HepG2 (cell line): Measurements from ENCODE around the gene GKN1. TPM values are rescaled to one million over a fixed set of nuclear protein-coding genes. Genes with fewer than 3 reads are reported as not detected.

Experiments used
- ATAC-seq: fragments of 200-7000 bp; cut with Tn5 transposase; 3 replicates; pipeline ENCODE4 v1.9.1; 2020; ENCODE audit warnings: mild to moderate bottlenecking, moderate library complexity
- BruUV-seq: library from RNA; stranded (reverse); fragments of 400-500 nt; replicated peaks from 2 replicates; lab custom pipeline; 2021; lab: Mats Ljungman, UMichigan
- CTCF ChIA-PET: fragments of 300-600 bp; formaldehyde crosslinking; extraction: SDS; loops from one replicate; lab custom pipeline; 2021; ENCODE audit warnings: low total read pairs, inconsistent platforms, low intra/inter-chr PET ratio; lab: Yijun Ruan, JAX
- POLR2A ChIA-PET: fragments of 350-600 bp; sonication (Branson Sonifier 250); formaldehyde crosslinking; loops from one replicate; lab custom pipeline; 2020; ENCODE audit warnings: antibody characterized with exemption, inconsistent platforms; lab: Yijun Ruan, JAX
- DNase-seq: peaks from one replicate; pipeline ENCODE4 v3.0.0-alpha.2; 2015; ENCODE audit warnings: low spot score
- FAIRE-seq: peaks from 3 replicates; lab custom pipeline; 2011; peaks lifted over from hg19 to GRCh38; lab: Jason Lieb, UNC
- H2AFZ ChIP-seq: one replicate; pipeline ENCODE4 v1.6.1; 2011; ENCODE audit warnings: low read length, inconsistent platforms
- H3K27ac ChIP-seq: fragments of 300-600 bp; 3 replicates; pipeline ENCODE4 v1.8.0; 2011; ENCODE audit warnings: mixed run types, mild to moderate bottlenecking, mixed read lengths, low read length, inconsistent platforms; ENCODE audit not compliant: insufficient read depth; ENCODE audit errors: extremely low read length
- H3K27me3 ChIP-seq, 2 experiments: fragments of 200-600 bp in 1 of 2; 2 replicates in 1 of 2; 3 replicates in 1 of 2; pipeline versions ENCODE4 v1.6.0 to v1.8.0; 2011; ENCODE audit warnings: low read length in 2 of 2, mild to moderate bottlenecking in 2 of 2, moderate library complexity in 2 of 2, inconsistent platforms in 1 of 2; ENCODE audit not compliant: insufficient read depth in 2 of 2, control insufficient read depth in 1 of 2
- H3K36me3 ChIP-seq, 2 experiments: fragments of 200-600 bp in 1 of 2; replicated peaks in 1 of 2; 2 replicates in 1 of 2; 3 replicates in 1 of 2; pipeline versions ENCODE4 v1.5.1 to v1.8.0; 2011; ENCODE audit warnings: low read length in 2 of 2, inconsistent platforms in 1 of 2; ENCODE audit not compliant: insufficient read depth in 2 of 2, control insufficient read depth in 1 of 2
- H3K4me1 ChIP-seq: 2 replicates; pipeline ENCODE4 v1.5.1; 2012; ENCODE audit warnings: low read length, inconsistent platforms; ENCODE audit not compliant: insufficient read depth
- H3K4me2 ChIP-seq: 2 replicates; pipeline ENCODE4 v1.6.0; 2011; ENCODE audit warnings: low read depth, low read length, inconsistent platforms
- H3K4me3 ChIP-seq, 3 experiments: fragments of 200-600 bp in 1 of 3; sonication (generic), shearing (Covaris generic) in 1 of 3; replicated peaks in 1 of 3; 2 replicates each; pipeline ENCODE4 v1.5.1; 2011 to 2016; ENCODE audit warnings: low read length in 3 of 3, inconsistent platforms in 2 of 3, low read depth in 2 of 3, mild to moderate bottlenecking in 2 of 3, control low read depth in 1 of 3, mixed read lengths in 1 of 3; ENCODE audit not compliant: insufficient read depth in 1 of 3
- H3K79me2 ChIP-seq: one replicate; pipeline ENCODE4 v1.6.1; 2011; ENCODE audit warnings: low read length, inconsistent platforms; ENCODE audit not compliant: insufficient read depth
- H3K9ac ChIP-seq: 2 replicates; pipeline ENCODE4 v1.6.0; 2011; ENCODE audit warnings: mild to moderate bottlenecking, low read depth, low read length, inconsistent platforms; ENCODE audit not compliant: insufficient read depth
- H3K9me3 ChIP-seq: 2 replicates; pipeline ENCODE4 v1.5.1; 2012; ENCODE audit warnings: mild to moderate bottlenecking, low read length
- H4K20me1 ChIP-seq: 2 replicates; pipeline ENCODE4 v1.6.0; 2011; ENCODE audit warnings: inconsistent platforms, mild to moderate bottlenecking, low read length, moderate library complexity; ENCODE audit not compliant: insufficient read depth
- CEBPB ChIP-seq: IDR thresholded peaks from 2 replicates; pipeline ENCODE4 v1.6.1; 2011; ENCODE audit warnings: low read depth, low read length, improper control_type of control experiment, borderline replicate concordance
- ETS1 ChIP-seq: sonication (generic); formaldehyde crosslinking; IDR thresholded peaks from 2 replicates; pipeline ENCODE4 v1.4.0; 2020; ENCODE audit warnings: missing genetic modification reagents
- FOXA3 ChIP-seq: IDR thresholded peaks from 2 replicates; pipeline ENCODE4 v1.6.1; 2016; ENCODE audit warnings: missing genetic modification reagents, missing compliant biosample characterization
- ISX ChIP-seq: sonication (generic); formaldehyde crosslinking; conservative IDR thresholded peaks from 2 replicates; pipeline ENCODE4 v1.5.0; 2020; ENCODE audit warnings: missing genetic modification reagents
- MLLT10 ChIP-seq: sonication (generic); formaldehyde crosslinking; IDR thresholded peaks from 2 replicates; pipeline ENCODE4 v1.4.0; 2020; ENCODE audit warnings: missing genetic modification reagents
- NCOR1 ChIP-seq: fragments of 200-600 bp; sonication (generic); IDR thresholded peaks from 2 replicates; pipeline ENCODE4 v1.7.0; 2017; ENCODE audit warnings: antibody characterized with exemption, low read length, borderline replicate concordance
- NR2C2 ChIP-seq: sonication (generic); formaldehyde crosslinking; IDR thresholded peaks from 2 replicates; pipeline ENCODE4 v1.4.0; 2020; ENCODE audit warnings: missing genetic modification reagents, mild to moderate bottlenecking, moderate library complexity, borderline replicate concordance
- NR2F6 ChIP-seq, 2 experiments: IDR thresholded peaks; 2 replicates each; pipeline ENCODE4 v1.6.1; 2016; ENCODE audit warnings: antibody characterized with exemption in 1 of 2, mild to moderate bottlenecking in 1 of 2
- ONECUT2 ChIP-seq: sonication (generic); formaldehyde crosslinking; IDR thresholded peaks from 2 replicates; pipeline ENCODE4 v1.4.0; 2020; ENCODE audit warnings: missing genetic modification reagents
- PPARG ChIP-seq: conservative IDR thresholded peaks from 2 replicates; pipeline ENCODE4 v1.6.1; 2016; ENCODE audit warnings: missing biosample characterization, missing genetic modification reagents
- RFX1 ChIP-seq: fragments of 450-650 bp; IDR thresholded peaks from 2 replicates; pipeline ENCODE4 v1.6.1; 2017
- SNAI1 ChIP-seq: sonication (generic); formaldehyde crosslinking; IDR thresholded peaks from 2 replicates; pipeline ENCODE4 v1.5.0; 2020; ENCODE audit warnings: mild to moderate bottlenecking, missing genetic modification reagents, borderline replicate concordance
- TOPORS ChIP-seq: sonication (generic); formaldehyde crosslinking; IDR thresholded peaks from 2 replicates; pipeline ENCODE4 v1.8.0; 2023; ENCODE audit warnings: mild to moderate bottlenecking, missing genetic modification reagents
- YEATS4 ChIP-seq: sonication (generic); formaldehyde crosslinking; IDR thresholded peaks from 2 replicates; pipeline ENCODE4 v1.4.0; 2020; ENCODE audit warnings: missing genetic modification reagents, borderline replicate concordance
- ZBTB7B ChIP-seq: sonication (generic); formaldehyde crosslinking; IDR thresholded peaks from 2 replicates; pipeline ENCODE4 v1.4.0; 2020; ENCODE audit warnings: missing genetic modification reagents
- ZFP90 ChIP-seq: sonication (generic); formaldehyde crosslinking; IDR thresholded peaks from 2 replicates; pipeline ENCODE4 v1.8.0; 2022; ENCODE audit warnings: missing genetic modification reagents, mild to moderate bottlenecking, inconsistent platforms, borderline replicate concordance
- ZMYM2 ChIP-seq: sonication (generic); formaldehyde crosslinking; IDR thresholded peaks from 2 replicates; pipeline ENCODE4 v1.8.0; 2022; ENCODE audit warnings: mild to moderate bottlenecking, missing genetic modification reagents
- ZSCAN30 ChIP-seq: sonication (generic); formaldehyde crosslinking; IDR thresholded peaks from 2 replicates; pipeline ENCODE4 v1.5.0; 2020; ENCODE audit warnings: mild to moderate bottlenecking, missing genetic modification reagents
- WGBS: methylation state at CpG from one replicate; pipeline ENCODE4 v1.1.6; 2017; ENCODE audit warnings: low lambda C conversion rate; 5-methylcytosine and 5-hydroxymethylcytosine counted together
- in situ Hi-C: cut with HindIII; loops from 2 replicates; pipeline ENCODE4 v1.10.0; 2017; ENCODE audit warnings: low pct_unique_long_range_greater_than_20kb; ENCODE audit not compliant: extremely low pct_ligation_motif_present
- intact Hi-C: fragments of 100-400 bp; cut with micrococcal nuclease; formaldehyde crosslinking; loops from one replicate; pipeline ENCODE4 v1.10.0; 2022; ENCODE audit not compliant: unreplicated experiment
- polyA plus RNA-seq, 8 experiments: library from polyadenylated mRNA; depleted of rRNA in 3 of 8; stranded (reverse) in 7 of 8; unstranded in 1 of 8; fragments of >200 nt; fragmentation: Illumina TruSeq in 4 of 8; extraction: Trizol in 4 of 8; gene quantifications; 2 replicates each; pipeline versions ENCODE4 v1.2.1 to v1.2.3, GENCODE V29; 2011 to 2016; ENCODE audit warnings: low read depth in 4 of 8, missing spikeins in 1 of 8, mixed read lengths in 1 of 8; ENCODE audit not compliant: insufficient read depth in 1 of 8
- total RNA-seq, 5 experiments: library from RNA; depleted of rRNA; stranded (reverse); fragments of >200 nt; fragmentation: Illumina TruSeq; extraction: Trizol; gene quantifications; 2 replicates each; pipeline ENCODE4 v1.2.3, GENCODE V29; 2016; ENCODE audit warnings: low read depth in 1 of 5
- TF ChIP-seq, protein P1 (sequence below): sonication (generic); formaldehyde crosslinking; IDR thresholded peaks from 2 replicates; pipeline ENCODE4 v1.5.1; 2020; ENCODE audit warnings: missing genetic modification reagents, mild to moderate bottlenecking, borderline replicate concordance
- TF ChIP-seq, protein P2 (sequence below): sonication (generic); formaldehyde crosslinking; IDR thresholded peaks from 2 replicates; pipeline ENCODE4 v1.5.0; 2020; ENCODE audit warnings: mild to moderate bottlenecking, missing genetic modification reagents
- TF ChIP-seq, protein P3 (sequence below): IDR thresholded peaks from 2 replicates; pipeline ENCODE4 v1.6.1; 2012; ENCODE audit warnings: low read depth, low read length, improper control_type of control experiment

GKN1 gene
- total and polyA plus RNA-seq, 2 of the 13 experiments (the other 11 are each of a cell fraction or from before 2014, with no cell fraction given), result not detected

- Histone ChIP-seq H3K4me3 (no peak overlapping the region), H4K20me1 (no peaks in the 10 kb centered on the region), H3K4me2 (no peak overlapping the region), H3K27me3 (peaks cover 0 to 11% of the 10 kb centered on the region in 2 experiments; a peak in 3 of 5 replicates), H3K36me3 (no peaks in the 10 kb centered on the region), H3K9me3 (no peaks in the 10 kb centered on the region), H3K9ac (no peak overlapping the region), H2AFZ (no peak overlapping the region), H3K27ac (no peak overlapping the region), H3K4me1 (no peaks in the 10 kb centered on the region), H3K79me2 (no peaks in the 10 kb centered on the region)
- FAIRE-seq, result no peak
- intact Hi-C loops (no loop called here), in situ Hi-C loops (no loop called here)
- no peak for DNase-seq
- ChIA-PET POLR2A (no interaction called here), CTCF (no interaction called here)
- peak; percentile 59 for ATAC-seq
- WGBS, result 9% methylated on average over 4 of the region's 4 CpGs
- no TSS peak for BruUV-seq
- TF ChIP-seq, protein P1, sequence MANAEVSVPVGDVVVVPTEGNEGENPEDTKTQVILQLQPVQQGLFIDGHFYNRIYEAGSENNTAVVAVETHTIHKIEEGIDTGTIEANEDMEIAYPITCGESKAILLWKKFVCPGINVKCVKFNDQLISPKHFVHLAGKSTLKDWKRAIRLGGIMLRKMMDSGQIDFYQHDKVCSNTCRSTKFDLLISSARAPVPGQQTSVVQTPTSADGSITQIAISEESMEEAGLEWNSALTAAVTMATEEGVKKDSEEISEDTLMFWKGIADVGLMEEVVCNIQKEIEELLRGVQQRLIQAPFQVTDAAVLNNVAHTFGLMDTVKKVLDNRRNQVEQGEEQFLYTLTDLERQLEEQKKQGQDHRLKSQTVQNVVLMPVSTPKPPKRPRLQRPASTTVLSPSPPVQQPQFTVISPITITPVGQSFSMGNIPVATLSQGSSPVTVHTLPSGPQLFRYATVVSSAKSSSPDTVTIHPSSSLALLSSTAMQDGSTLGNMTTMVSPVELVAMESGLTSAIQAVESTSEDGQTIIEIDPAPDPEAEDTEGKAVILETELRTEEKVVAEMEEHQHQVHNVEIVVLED (CRISPR knock-in tag), result no peak
- no peak for TF ChIP-seq ZSCAN30 (CRISPR knock-in tag)
- no peak for TF ChIP-seq NCOR1
- no peak for TF ChIP-seq FOXA3 (CRISPR knock-in tag)
- TF ChIP-seq NR2C2 (CRISPR knock-in tag), result no peak
- no peak for TF ChIP-seq YEATS4 (CRISPR knock-in tag)
- TF ChIP-seq RFX1, result no peak
- no peak for TF ChIP-seq CEBPB
- no peak for TF ChIP-seq NR2F6 (IDR thresholded peaks at IDR 0.05)
- TF ChIP-seq NR2F6 (CRISPR knock-in tag; IDR thresholded peaks at IDR 0.05), result no peak
- no peak for TF ChIP-seq SNAI1
- peak; percentile 81; the same call in 1 of the 2 replicates for TF ChIP-seq ONECUT2 (CRISPR knock-in tag)
- no peak for TF ChIP-seq PPARG (CRISPR knock-in tag)
- no peak for TF ChIP-seq ETS1 (CRISPR knock-in tag)
- TF ChIP-seq ZBTB7B (CRISPR knock-in tag), result no peak
- no peak for TF ChIP-seq MLLT10 (CRISPR knock-in tag)
- no peak for TF ChIP-seq ZFP90
- TF ChIP-seq, protein P2, sequence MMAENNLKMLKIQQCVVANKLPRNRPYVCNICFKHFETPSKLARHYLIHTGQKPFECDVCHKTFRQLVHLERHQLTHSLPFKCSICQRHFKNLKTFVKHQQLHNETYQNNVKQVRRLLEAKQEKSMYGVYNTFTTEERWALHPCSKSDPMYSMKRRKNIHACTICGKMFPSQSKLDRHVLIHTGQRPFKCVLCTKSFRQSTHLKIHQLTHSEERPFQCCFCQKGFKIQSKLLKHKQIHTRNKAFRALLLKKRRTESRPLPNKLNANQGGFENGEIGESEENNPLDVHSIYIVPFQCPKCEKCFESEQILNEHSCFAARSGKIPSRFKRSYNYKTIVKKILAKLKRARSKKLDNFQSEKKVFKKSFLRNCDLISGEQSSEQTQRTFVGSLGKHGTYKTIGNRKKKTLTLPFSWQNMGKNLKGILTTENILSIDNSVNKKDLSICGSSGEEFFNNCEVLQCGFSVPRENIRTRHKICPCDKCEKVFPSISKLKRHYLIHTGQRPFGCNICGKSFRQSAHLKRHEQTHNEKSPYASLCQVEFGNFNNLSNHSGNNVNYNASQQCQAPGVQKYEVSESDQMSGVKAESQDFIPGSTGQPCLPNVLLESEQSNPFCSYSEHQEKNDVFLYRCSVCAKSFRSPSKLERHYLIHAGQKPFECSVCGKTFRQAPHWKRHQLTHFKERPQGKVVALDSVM (CRISPR knock-in tag), result no peak
- TF ChIP-seq, protein P3, sequence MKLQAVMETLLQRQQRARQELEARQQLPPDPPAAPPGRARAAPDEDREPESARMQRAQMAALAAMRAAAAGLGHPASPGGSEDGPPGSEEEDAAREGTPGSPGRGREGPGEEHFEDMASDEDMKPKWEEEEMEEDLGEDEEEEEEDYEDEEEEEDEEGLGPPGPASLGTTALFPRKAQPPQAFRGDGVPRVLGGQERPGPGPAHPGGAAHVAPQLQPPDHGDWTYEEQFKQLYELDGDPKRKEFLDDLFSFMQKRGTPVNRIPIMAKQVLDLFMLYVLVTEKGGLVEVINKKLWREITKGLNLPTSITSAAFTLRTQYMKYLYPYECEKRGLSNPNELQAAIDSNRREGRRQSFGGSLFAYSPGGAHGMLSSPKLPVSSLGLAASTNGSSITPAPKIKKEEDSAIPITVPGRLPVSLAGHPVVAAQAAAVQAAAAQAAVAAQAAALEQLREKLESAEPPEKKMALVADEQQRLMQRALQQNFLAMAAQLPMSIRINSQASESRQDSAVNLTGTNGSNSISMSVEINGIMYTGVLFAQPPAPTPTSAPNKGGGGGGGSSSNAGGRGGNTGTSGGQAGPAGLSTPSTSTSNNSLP, result 0 out of 2 replicates have a peak, but pooled peaks have one; percentile 43
- no peak for TF ChIP-seq ZMYM2 (CRISPR knock-in tag)
- TF ChIP-seq ISX (CRISPR knock-in tag), result no peak
- TF ChIP-seq TOPORS (CRISPR knock-in tag), result no peak
Observed at GRCh38 chr2:68961380-68961779, 13.1 kb upstream of the GKN1 start.
